GM12891 (cell line): Measurements from ENCODE around the gene ZFHX2.

Experiments
- POLR2A ChIP-seq: IDR thresholded peaks from 2 replicates; pipeline ENCODE4 v1.6.1; 2011; ENCODE audit warnings: low read depth, low read length, control low read depth
- POLR2AphosphoS5 ChIP-seq: IDR thresholded peaks from 2 replicates; pipeline ENCODE4 v1.6.1; 2011; ENCODE audit warnings: low read depth, low read length, control low read depth
- SPI1 ChIP-seq: IDR thresholded peaks from 2 replicates; pipeline ENCODE4 v1.6.1; 2011; ENCODE audit warnings: low read depth, low read length, control low read depth

GRCh38 chr14:23563473-23564180 lies 12.1 kb upstream of the ZFHX2 start:
- TF ChIP-seq POLR2A (no peak), POLR2AphosphoS5 (no peak), SPI1 (no peak)
